NCI-H69 (cell line): ENCODE data around the gene PRKCB.
"Not testable (repeated sequence)": the region's sequence is repeated elsewhere in the genome, so short reads cannot be mapped to it uniquely, and the experiment has no call there.

Source experiments
- DNase-seq: peaks from one replicate; lab custom pipeline; 2025; lab: John Stamatoyannopoulos, UW

Gene PRKCB

GRCh38 chr16:23902748-23903414 lies 67.1 kb downstream of the PRKCB start:
- DNase-seq, result peak; percentile 42

DNA sequence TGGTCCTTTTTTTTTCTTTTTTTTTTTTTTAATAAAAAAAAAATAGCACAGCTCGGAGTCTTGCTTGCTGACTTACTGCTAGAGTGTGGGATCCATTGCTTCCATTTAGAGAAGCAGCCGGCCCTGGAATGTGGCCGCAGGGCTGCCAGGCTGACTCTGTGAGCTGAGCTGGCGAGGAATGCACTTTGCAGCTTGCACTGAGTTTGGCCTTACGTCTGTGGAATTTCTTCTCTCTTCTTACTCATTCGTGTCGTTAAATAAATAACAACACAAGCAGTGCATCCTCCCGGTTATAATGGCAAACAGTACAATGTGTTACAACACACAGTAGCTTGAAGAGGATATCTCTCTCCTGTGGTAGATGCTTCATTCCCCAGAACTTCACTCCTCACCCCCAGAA lies 69.2 kb downstream of the PRKCB start:
- DNase-seq, result no peak

- peak; percentile 87 for DNase-seq
Observed at GRCh38 chr16:23907457-23907902, 71.7 kb downstream of the PRKCB start.

- peak; percentile 87 for DNase-seq
Observed at GRCh38 chr16:23907903-23908302, 72.1 kb downstream of the PRKCB start.

- DNase-seq, result peak; percentile 88
Observed at GRCh38 chr16:23908790-23909189, 73.0 kb downstream of the PRKCB start.

DNA sequence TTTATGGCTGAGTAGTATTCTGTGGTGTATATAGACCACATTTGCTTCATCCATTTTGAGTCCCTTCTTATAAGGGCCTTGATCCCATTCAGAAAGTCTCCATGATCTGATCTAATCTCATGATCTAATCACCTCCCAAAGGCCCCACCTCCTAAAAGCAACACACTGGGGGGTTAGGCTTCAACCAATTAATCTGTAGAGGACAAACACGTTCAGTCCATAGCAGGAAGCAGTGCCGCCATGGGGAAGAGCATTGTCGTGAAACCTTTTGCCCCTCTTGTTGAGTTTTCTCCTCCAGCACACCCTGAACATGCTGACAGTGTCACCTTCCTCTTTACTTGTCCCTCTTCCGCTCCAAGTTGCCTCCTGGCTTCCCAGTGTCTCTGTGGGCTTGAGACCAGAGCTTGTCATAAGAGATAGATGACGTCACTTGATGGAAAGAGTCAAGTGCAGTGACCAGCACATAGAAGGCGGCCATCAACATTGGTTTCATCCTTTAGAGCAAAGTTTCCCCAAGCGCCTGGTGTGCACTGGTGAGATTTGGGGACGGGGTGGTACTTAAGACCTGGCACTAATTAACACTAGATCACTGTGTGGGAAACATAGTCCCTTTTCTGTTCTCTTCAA lies 74.1 kb downstream of the PRKCB start:
- DNase-seq, result peak; percentile 40

GRCh38 chr16:23914946-23915530 lies 79.3 kb downstream of the PRKCB start:
- DNase-seq, result peak; percentile 92

DNA sequence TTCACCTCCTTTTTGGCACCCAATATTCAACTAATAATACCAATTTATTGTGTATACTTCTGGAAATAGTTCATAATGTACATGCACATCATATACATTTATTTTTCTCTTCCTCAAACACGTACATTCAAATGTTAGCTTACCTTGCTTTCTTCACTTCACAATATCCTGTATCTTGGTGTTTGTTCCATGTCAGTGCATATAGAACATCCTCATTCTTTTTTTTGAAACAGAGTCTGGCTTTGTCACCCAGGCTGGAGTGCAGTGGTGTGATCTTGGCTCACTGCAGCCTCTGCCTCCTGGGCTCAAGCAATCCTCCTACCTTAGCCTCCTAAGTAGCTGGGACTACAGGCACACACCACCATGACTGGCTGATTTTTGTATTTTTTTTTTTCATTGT lies 80.8 kb downstream of the PRKCB start:
- DNase-seq, result not testable (repeated sequence)

DNA sequence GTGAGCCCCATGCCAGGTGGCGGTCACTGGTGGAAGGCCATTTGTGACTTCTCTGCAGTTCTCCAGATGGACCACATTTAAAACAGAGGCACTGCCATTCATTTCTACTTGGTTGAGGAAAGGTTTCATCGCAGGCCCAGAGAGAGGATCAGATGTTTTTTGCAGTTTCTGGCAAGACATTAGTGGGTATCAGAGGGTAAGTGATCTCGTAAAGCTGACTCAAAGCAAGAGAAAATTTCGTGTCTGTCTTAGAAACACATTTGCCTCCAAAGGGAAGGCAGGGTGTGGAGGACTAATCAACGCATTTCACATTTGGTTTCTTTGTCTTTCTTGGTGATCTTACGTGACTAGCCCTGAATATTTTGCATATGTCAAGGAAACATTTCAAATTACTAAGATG lies 81.8 kb downstream of the PRKCB start:
- DNase-seq, result no peak

GRCh38 chr16:23920446-23920845 lies 84.7 kb downstream of the PRKCB start:
- DNase-seq, result no peak

DNA sequence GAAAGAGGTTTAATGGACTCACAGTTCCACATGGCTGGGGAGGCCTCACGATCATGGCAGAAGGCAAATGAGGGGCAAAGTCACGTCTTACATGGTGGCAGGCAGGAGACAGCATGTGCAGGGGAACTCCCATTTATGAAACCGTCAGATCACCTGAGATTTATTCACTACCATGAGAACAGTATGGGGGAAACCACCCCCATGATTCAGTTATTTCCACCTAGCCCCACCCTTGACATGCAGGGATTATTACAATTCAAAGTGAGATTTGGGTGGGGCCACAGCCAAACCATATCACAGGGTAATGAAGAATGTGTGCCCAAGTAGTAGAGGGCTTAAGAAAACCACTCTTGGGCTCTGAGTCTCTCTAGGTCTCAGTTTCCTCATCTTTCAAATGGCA lies 85.1 kb downstream of the PRKCB start:
- no peak for DNase-seq

DNA sequence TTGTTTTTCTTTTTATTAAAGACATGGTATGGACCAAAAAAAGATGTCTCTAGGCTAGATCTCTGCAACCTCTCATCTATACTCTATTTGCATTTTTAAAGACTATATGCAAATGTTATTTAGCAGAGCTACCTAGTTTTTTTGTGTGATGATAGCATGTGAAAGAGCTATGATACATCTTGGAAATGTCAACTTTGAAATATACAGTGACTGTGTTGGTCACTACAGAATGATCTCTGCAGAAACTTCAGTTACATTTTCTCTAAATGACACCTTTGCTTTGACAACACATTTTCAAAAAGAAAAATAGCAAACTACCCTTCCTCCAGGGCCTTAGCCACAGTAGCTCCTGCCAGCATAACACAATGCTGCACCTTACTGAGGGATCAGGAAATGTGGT lies 86.6 kb downstream of the PRKCB start:
- DNase-seq, result no peak

DNA sequence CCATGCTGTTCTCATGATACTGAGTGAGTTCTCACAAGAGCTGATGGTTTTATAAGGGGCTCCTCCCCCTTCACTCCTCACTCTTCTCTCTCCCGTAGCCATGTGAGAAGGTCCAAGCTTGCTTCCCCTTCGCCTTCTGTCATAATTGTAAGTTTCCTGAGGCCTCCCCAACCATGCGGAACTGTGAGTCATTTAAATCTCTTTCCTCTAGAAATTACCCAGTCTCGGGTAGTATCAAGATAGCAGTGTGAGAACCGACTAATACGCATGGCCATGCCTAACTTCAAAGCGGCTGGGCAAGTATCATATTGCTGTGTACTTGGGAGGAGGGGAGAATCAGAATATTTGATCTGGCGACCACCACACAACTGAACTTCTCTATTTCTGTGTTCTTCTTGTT lies 88.3 kb downstream of the PRKCB start:
- no peak for DNase-seq

DNA sequence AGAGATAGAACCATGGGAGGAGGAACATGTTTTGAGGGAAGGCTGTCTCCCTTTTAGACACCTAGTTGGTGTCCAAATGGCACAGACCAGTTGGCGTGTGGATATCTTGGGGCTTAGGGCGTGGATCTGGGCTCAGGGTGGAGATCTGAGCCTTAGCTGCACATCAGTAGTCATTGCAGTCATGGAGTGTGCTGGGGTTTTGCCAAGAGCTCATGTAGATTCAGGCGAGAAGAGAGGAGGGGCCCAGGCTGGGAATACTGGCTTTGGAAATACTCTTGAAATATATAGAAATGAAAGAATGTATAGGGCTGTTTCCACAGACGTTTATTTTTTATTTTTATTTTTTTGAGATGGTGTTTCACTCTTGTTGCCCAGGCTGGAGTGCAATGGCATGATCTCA lies 92.0 kb downstream of the PRKCB start:
- DNase-seq, result no peak

DNA sequence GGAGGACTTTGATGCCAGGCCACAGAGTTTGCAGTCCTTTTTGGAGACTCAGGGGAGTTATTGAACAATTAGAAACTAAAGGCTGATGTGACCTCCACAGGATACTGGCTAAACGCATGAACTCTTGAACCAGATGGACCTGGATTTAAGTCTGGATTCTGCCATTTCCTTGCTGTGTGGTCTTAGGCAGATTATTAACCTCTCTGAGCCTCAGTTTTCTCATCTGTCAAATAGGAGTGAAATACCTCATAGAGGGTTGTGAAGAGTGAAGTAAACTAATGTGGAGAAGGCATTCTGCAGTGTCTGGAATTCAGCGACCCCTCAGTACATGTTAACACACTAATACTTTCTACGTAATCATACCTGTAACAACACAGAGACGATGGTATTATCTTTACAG lies 93.5 kb downstream of the PRKCB start:
- DNase-seq, result no peak

DNA sequence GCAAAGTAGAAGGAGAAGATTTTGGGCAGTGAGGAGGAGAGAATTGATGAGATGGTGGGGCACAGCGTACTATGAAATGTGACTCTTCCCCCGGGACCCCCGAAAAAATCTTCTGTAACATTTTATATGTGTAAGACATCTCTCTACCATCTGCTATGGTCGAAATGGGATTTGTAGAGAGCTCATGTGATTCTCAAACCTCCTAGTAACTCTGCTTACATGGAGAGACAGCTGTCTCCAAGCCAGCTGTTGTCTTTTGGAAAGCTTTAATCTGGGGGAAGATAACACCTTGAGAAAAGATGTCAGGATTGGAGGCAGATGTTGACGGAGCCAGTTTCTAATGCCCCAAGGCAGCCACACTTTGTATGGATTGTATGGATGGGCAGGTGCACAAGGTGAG lies 94.1 kb downstream of the PRKCB start:
- peak; percentile 52 for DNase-seq

GRCh38 chr16:23930791-23931190 lies 95.0 kb downstream of the PRKCB start:
- peak; percentile 51 for DNase-seq

DNA sequence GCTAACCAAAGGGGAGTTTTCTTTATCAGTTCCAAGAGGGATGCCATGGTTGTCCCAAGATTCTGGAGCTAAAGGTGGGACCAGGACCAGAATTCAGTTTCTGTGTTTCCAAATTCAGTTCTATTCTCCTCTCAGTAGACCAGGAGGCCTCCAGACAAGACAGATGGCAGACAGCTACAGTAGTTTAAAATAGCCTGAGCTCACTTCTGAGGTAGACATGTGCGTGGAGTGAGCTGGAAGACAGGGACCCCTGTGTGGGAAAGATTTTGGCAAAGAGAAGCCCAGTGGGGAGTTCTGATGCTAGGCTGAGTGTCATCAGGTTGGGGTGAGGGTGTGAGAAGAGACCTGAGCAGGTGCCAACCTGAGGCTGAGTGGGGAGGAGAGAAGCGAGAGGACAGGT lies 95.4 kb downstream of the PRKCB start:
- DNase-seq, result no peak

DNA sequence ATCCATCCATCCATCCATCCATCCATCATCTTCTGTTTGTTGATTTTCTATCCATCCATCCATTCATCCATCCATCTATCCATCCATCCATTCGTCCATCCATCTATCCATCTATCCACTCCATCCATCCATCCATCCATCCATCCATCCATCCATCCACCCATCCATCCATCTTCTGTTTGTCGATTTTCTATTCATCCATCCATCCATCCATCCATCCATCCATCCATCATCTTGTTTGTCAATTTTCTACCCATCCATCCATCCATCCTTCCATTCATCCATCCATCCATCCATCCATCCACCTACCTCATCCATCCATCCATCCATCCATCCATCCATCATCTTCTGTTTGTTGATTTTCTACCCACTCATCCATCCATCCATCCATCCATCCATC lies 97.9 kb downstream of the PRKCB start:
- DNase-seq, result not testable (repeated sequence)

GRCh38 chr16:23934610-23935236 lies 98.9 kb downstream of the PRKCB start:
- peak; percentile 10 for DNase-seq

GRCh38 chr16:23940111-23940510 lies 104.3 kb downstream of the PRKCB start:
- DNase-seq, result peak; percentile 78

DNA sequence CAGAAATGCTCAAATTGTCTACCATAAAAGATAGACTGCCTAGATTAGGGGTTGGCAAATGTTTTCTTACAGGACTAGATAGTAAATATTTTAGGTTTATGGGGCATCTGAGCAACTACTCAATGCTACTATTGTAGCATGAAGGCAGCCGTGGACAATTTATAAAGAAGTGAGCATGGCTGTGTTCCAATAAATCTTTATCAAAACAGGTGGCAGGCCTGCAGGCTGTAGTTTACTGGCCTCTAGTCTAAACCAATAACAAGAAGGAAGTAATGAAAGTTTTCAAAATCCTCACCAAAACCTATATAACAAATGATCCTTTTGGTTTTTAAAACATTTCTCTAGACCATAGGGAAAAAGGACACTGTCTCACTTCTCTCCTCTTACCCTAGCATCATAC lies 105.2 kb downstream of the PRKCB start:
- peak; percentile 31 for DNase-seq

DNA sequence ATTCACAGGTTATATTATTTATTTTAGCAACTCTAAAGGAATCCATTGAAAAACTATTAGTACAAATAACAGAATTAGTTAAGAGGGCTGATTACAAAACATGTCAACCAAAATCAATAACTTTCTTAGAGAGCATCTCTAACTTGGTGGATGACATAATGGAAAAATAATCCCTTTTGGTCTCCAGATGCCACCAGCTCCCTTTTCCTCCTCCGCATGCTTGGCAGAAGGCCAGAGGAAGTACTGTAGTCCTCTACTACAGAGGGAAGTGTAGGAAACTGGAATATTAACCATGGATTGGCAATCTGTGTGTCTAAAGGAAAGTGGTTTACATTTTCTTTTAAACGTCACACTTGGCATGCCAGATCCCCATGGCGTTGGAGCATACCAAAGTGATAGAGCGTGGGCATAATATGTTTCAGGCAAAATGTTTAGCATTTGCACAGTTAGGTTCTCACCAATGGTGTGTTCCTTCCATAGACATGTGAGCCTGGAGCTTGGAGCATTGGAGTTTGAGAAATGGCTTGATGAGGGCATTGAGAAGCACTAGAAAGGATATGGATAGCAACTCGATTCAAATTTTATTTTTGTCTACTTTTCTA lies 106.3 kb downstream of the PRKCB start:
- peak; percentile 85 for DNase-seq
